Measurements from ENCODE around the gene CARTPT.

Gene CARTPT

GRCh38 chr5:71738662-71739361 is 19.7 kb downstream of the CARTPT start:
- no peak for DNase-seq

- no peak for DNase-seq
Observed at GRCh38 chr5:71740015-71740753, 21.1 kb downstream of the CARTPT start.

GRCh38 chr5:71743155-71743554 is 24.1 kb downstream of the CARTPT start:
- DNase-seq: no peak

GRCh38 chr5:71744009-71744790 is 25.1 kb downstream of the CARTPT start:
- no peak for DNase-seq

DNA sequence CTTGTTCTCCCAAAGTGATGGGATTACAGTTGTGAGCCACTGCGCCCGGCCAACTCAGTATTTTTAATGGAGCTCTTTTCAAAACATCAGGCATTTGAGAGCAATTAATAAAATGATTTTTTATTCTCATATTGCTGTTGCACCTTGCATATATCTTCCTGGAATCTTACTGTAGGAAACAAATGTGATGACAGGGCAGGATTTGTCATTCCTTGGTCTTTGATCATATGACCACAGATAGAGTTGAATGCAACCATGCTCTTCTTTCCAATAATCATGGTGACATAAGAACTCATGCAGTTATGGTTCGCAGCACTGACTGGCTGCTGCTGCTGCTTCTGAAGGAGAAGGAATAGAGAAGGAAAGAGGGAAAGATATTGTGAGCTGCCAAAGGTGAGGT is 28.1 kb downstream of the CARTPT start:
- DNase-seq: no peak

GRCh38 chr5:71748360-71748759 is 29.3 kb downstream of the CARTPT start:
- peak; percentile 0 for DNase-seq

DNA sequence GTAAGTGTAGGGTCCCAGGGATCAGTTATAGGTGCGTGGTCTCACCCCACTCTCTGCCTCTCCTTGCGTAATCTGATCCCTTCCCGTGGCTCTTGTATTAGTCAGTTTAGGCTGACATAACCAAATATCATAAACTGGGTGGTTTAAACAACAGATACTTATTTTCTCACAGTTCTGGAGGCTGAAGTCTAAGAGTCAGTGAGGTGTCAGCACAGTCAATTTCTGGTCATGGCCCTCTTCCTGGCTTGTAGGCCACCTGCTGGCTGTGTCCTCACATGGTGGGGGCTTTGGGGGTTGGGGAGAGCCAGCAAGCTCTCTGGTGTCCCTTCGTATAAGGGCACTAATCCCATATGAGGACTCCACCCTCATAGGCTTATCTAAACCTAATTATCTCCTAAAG is 32.3 kb downstream of the CARTPT start:
- no peak for DNase-seq

GRCh38 chr5:71752441-71753190 is 33.5 kb downstream of the CARTPT start:
- DNase-seq: no peak

GRCh38 chr5:71757590-71758543 is 38.8 kb downstream of the CARTPT start:
- DNase-seq: peak; percentile 60

- DNase-seq: no peak
Observed at GRCh38 chr5:71762826-71763225, 43.8 kb downstream of the CARTPT start.

GRCh38 chr5:71767661-71768060 is 48.6 kb downstream of the CARTPT start:
- no peak for DNase-seq

DNA sequence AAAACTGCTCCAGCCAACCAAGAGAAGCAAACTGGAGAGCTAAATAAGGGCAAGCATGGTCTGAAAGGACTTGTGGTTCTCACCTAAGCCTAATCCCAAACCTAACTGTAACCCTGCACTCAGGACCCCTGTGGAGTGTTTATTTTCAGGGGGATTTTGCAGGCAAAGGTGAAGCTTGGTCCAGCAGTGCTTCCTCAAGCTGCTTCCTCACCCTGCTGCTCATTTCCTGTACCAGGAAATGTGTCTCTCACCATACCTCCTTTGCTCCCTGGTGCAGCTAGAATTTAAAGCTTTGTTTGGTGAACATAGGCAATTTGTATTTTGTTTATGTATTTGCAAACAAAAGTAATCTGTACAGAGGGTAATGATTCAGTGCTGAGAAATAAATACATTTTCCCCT is 50.2 kb downstream of the CARTPT start:
- no peak for DNase-seq

GRCh38 chr5:71770381-71770780 is 51.3 kb downstream of the CARTPT start:
- no peak for DNase-seq
